H1 (cell line): ENCODE data around the gene CRKL. TPM values are rescaled to one million over a fixed set of nuclear protein-coding genes. Genes with fewer than 3 reads are reported as not detected.

Source experiments
- CTCF ChIA-PET: fragments of 300-600 bp; sonication (Branson Sonifier 250); formaldehyde crosslinking; loops from one replicate; lab custom pipeline; 2021; ENCODE audit not compliant: partially characterized antibody; lab: Charles Lee
- POLR2A ChIA-PET: fragments of 300-600 bp; sonication (Branson Sonifier 250); formaldehyde crosslinking; loops from one replicate; lab custom pipeline; 2021; ENCODE audit warnings: inconsistent platforms; ENCODE audit not compliant: partially characterized antibody; lab: Charles Lee
- DNase-seq, 2 experiments: peaks; one replicate each; pipeline versions ENCODE4 v3.0.0 to v3.0.0-alpha.2; 2010 to 2022; ENCODE audit warnings: low spot score in 2 of 2, low read depth in 1 of 2, mixed read lengths in 1 of 2
- FAIRE-seq: peaks from 2 replicates; lab custom pipeline; 2011; peaks lifted over from hg19 to GRCh38; lab: Jason Lieb, UNC
- H2AFZ ChIP-seq: 2 replicates; pipeline ENCODE4 v1.8.1; 2012; ENCODE audit warnings: low read length, inconsistent platforms
- H2AK5ac ChIP-seq: 2 replicates; pipeline ENCODE4 v1.6.1; 2013; ENCODE audit warnings: low read depth, low read length
- H2BK120ac ChIP-seq: replicated peaks from 2 replicates; pipeline ENCODE3; 2013; ENCODE audit warnings: low read depth, low read length, inconsistent platforms
- H2BK12ac ChIP-seq: 2 replicates; pipeline ENCODE4 v1.6.1; 2013; ENCODE audit warnings: low read depth, low read length
- H2BK15ac ChIP-seq: 2 replicates; pipeline ENCODE4 v1.6.1; 2013; ENCODE audit warnings: low read length
- H2BK20ac ChIP-seq: 2 replicates; pipeline ENCODE4 v1.6.1; 2013; ENCODE audit warnings: low read length
- H2BK5ac ChIP-seq: 2 replicates; pipeline ENCODE4 v1.6.1; 2013; ENCODE audit warnings: low read depth, low read length
- H3K14ac ChIP-seq: 2 replicates; pipeline ENCODE4 v1.6.1; 2013; ENCODE audit warnings: inconsistent platforms; ENCODE audit not compliant: insufficient read length
- H3K18ac ChIP-seq: 2 replicates; pipeline ENCODE4 v1.6.1; 2013; ENCODE audit warnings: low read length; ENCODE audit errors: extremely low read depth
- H3K23ac ChIP-seq: 2 replicates; pipeline ENCODE4 v1.6.1; 2013; ENCODE audit warnings: inconsistent platforms; ENCODE audit not compliant: insufficient read length
- H3K23me2 ChIP-seq: 2 replicates; pipeline ENCODE4 v1.6.1; 2013; ENCODE audit warnings: low read depth, low read length
- H3K27ac ChIP-seq: 2 replicates; pipeline ENCODE4 v1.6.1; 2011; ENCODE audit warnings: low read depth, low read length, inconsistent platforms
- H3K27me3 ChIP-seq, 4 experiments: replicated peaks in 1 of 4; 1 replicate in 1 of 4; 2 replicates in 3 of 4; pipeline versions ENCODE4 v1.6.1 to v1.8.1; 2011 to 2013; ENCODE audit warnings: low read length in 3 of 4, mild to moderate bottlenecking in 3 of 4, inconsistent platforms in 2 of 4, mixed read lengths in 2 of 4, moderate library complexity in 1 of 4; ENCODE audit not compliant: control insufficient read depth in 3 of 4, insufficient read depth in 3 of 4; ENCODE audit errors: extremely low read depth in 1 of 4
- H3K36me3 ChIP-seq, 4 experiments: 2 replicates each; pipeline versions ENCODE4 v1.6.1 to v1.8.1; 2011 to 2013; ENCODE audit warnings: mild to moderate bottlenecking in 4 of 4, low read length in 3 of 4, moderate library complexity in 2 of 4, control low read depth in 1 of 4, inconsistent platforms in 1 of 4; ENCODE audit not compliant: insufficient read depth in 4 of 4, control insufficient read depth in 2 of 4
- H3K4ac ChIP-seq: replicated peaks from 2 replicates; pipeline ENCODE3; 2013; ENCODE audit warnings: low read length, low read depth, mixed read lengths, inconsistent platforms; ENCODE audit not compliant: insufficient read length
- H3K4me1 ChIP-seq, 4 experiments: replicated peaks in 1 of 4; 1 replicate in 1 of 4; 2 replicates in 3 of 4; pipeline versions ENCODE4 v1.6.1 to v1.8.1; 2011 to 2013; ENCODE audit warnings: low read length in 3 of 4, inconsistent platforms in 2 of 4, mixed read lengths in 1 of 4; ENCODE audit not compliant: insufficient read depth in 4 of 4, control insufficient read depth in 3 of 4
- H3K4me2 ChIP-seq, 2 experiments: 2 replicates each; pipeline versions ENCODE4 v1.6.1 to v1.8.1; 2011 to 2013; ENCODE audit warnings: low read depth in 2 of 2, low read length in 2 of 2, control low read depth in 1 of 2, inconsistent platforms in 1 of 2, mild to moderate bottlenecking in 1 of 2; ENCODE audit not compliant: insufficient read depth in 1 of 2
- H3K4me3 ChIP-seq, 4 experiments: fragments of 200-600, 300-600 bp in 1 of 4; sonication (generic), shearing (Covaris generic), sonication (Bioruptor Twin) in 1 of 4; 2 replicates each; pipeline versions ENCODE4 v1.5.1 to v1.8.1; 2011 to 2016; ENCODE audit warnings: low read length in 4 of 4, low read depth in 3 of 4, control low read depth in 2 of 4, inconsistent platforms in 2 of 4, mild to moderate bottlenecking in 2 of 4, mixed read lengths in 1 of 4, moderate library complexity in 1 of 4; ENCODE audit not compliant: insufficient read depth in 2 of 4; ENCODE audit errors: extremely low read depth in 1 of 4
- H3K56ac ChIP-seq: replicated peaks from 2 replicates; pipeline ENCODE3; 2013; ENCODE audit warnings: low read depth, mild to moderate bottlenecking, mixed read lengths, low read length, inconsistent platforms; ENCODE audit not compliant: insufficient read length
- H3K79me1 ChIP-seq: 2 replicates; pipeline ENCODE4 v1.6.1; 2013; ENCODE audit warnings: low read depth, low read length, control low read depth
- H3K79me2 ChIP-seq, 2 experiments: 2 replicates each; pipeline versions ENCODE4 v1.6.1 to v1.8.1; 2012 to 2013; ENCODE audit warnings: low read length in 2 of 2, mild to moderate bottlenecking in 2 of 2, inconsistent platforms in 1 of 2; ENCODE audit not compliant: insufficient read depth in 2 of 2, control insufficient read depth in 1 of 2
- H3K9ac ChIP-seq, 4 experiments: replicated peaks in 1 of 4; 1 replicate in 1 of 4; 2 replicates in 3 of 4; pipeline versions ENCODE4 v1.6.1 to v1.8.1; 2011 to 2013; ENCODE audit warnings: low read depth in 3 of 4, low read length in 3 of 4, control low read depth in 2 of 4, mild to moderate bottlenecking in 2 of 4, moderate library complexity in 2 of 4, inconsistent platforms in 1 of 4; ENCODE audit errors: extremely low read depth in 1 of 4
- H3K9me3 ChIP-seq, 2 experiments: 2 replicates each; pipeline versions ENCODE4 v1.6.1 to v1.8.1; 2012 to 2013; ENCODE audit warnings: mild to moderate bottlenecking in 2 of 2, moderate library complexity in 2 of 2, control low read depth in 1 of 2, inconsistent platforms in 1 of 2, low read depth in 1 of 2, low read length in 1 of 2, mixed read lengths in 1 of 2; ENCODE audit not compliant: insufficient read depth in 2 of 2
- H4K20me1 ChIP-seq, 2 experiments: replicated peaks in 1 of 2; 2 replicates each; pipeline versions ENCODE3 to v1.8.1; 2011 to 2013; ENCODE audit warnings: inconsistent platforms in 2 of 2, low read length in 2 of 2, mild to moderate bottlenecking in 1 of 2; ENCODE audit not compliant: insufficient read depth in 2 of 2, control insufficient read depth in 1 of 2
- H4K5ac ChIP-seq: 2 replicates; pipeline ENCODE4 v1.6.1; 2013; ENCODE audit warnings: low read length, low read depth, mixed read lengths, inconsistent platforms; ENCODE audit not compliant: insufficient read length
- H4K8ac ChIP-seq: 2 replicates; pipeline ENCODE4 v1.8.0; 2013; ENCODE audit warnings: mild to moderate bottlenecking, moderate library complexity, low read length, inconsistent platforms; ENCODE audit not compliant: insufficient read depth; ENCODE audit errors: extremely low read depth
- H4K91ac ChIP-seq: replicated peaks from 2 replicates; pipeline ENCODE3; 2013; ENCODE audit warnings: low read length, mixed read lengths, inconsistent platforms; ENCODE audit not compliant: insufficient read length
- BCL11A ChIP-seq, 2 experiments: IDR thresholded peaks; one replicate each; pipeline ENCODE4 v1.6.1; 2011; ENCODE audit warnings: low read depth in 2 of 2, low read length in 2 of 2, mild to moderate bottlenecking in 2 of 2
- JUND ChIP-seq: IDR thresholded peaks from 2 replicates; pipeline ENCODE4 v1.6.1; 2011; ENCODE audit warnings: mild to moderate bottlenecking, improper control_type of control experiment, low read length
- KDM1A ChIP-seq: fragments of 200-600, 300-600 bp; sonication (generic); IDR thresholded peaks from 2 replicates; pipeline ENCODE4 v1.7.1; 2016; ENCODE audit warnings: mild to moderate bottlenecking, low read length, borderline replicate concordance
- NRF1 ChIP-seq: IDR thresholded peaks from 2 replicates; pipeline ENCODE4 v1.6.1; 2011; ENCODE audit warnings: mild to moderate bottlenecking, low read depth, low read length, improper control_type of control experiment
- PHF8 ChIP-seq: fragments of 200-600 bp; sonication (generic); conservative IDR thresholded peaks from 2 replicates; pipeline ENCODE4 v1.7.1; 2012; ENCODE audit warnings: low read depth, mild to moderate bottlenecking, inconsistent platforms, low read length, moderate library complexity
- POU5F1 ChIP-seq: IDR thresholded peaks from 2 replicates; pipeline ENCODE4 v1.6.1; 2011; ENCODE audit warnings: low read depth, mild to moderate bottlenecking, low read length, moderate library complexity
- RFX5 ChIP-seq: IDR thresholded peaks from 2 replicates; pipeline ENCODE4 v1.6.1; 2011; ENCODE audit warnings: low read depth, low read length, improper control_type of control experiment, borderline replicate concordance
- ZNF274 ChIP-seq: IDR thresholded peaks from 2 replicates; pipeline ENCODE4 v1.7.0; 2012; ENCODE audit warnings: low read length, borderline replicate concordance; ENCODE audit errors: extremely low read depth
- WGBS, 2 experiments: shearing (Covaris generic) in 1 of 2; methylation state at CpG; one replicate each; pipeline versions ENCODE4 v1.1.6 to v1.1.7; 2013 to 2015; ENCODE audit warnings: low lambda C conversion rate in 2 of 2, mixed read lengths in 2 of 2, inconsistent platforms in 1 of 2, low coverage in 1 of 2, missing lambda C conversion rate in 1 of 2; ENCODE audit not compliant: insufficient replicate concordance in 2 of 2, insufficient coverage in 1 of 2, insufficient read length in 1 of 2; ENCODE audit errors: extremely low coverage in 1 of 2, missing lambda C conversion rate in 1 of 2; 5-methylcytosine and 5-hydroxymethylcytosine counted together
- polyA plus RNA-seq, 7 experiments: library from polyadenylated mRNA; depleted of rRNA in 3 of 7; stranded (reverse) in 5 of 7; unstranded in 2 of 7; fragments of >200 nt in 5 of 7; fragments of 200-250 nt in 2 of 7; gene quantifications; 1 replicate in 5 of 7; 2 replicates in 1 of 7; 4 replicates in 1 of 7; pipeline versions ENCODE4 v1.2.1 to v1.2.3, GENCODE V29; 2011 to 2013; ENCODE audit warnings: missing spikeins in 2 of 7, mixed read lengths in 2 of 7
- total RNA-seq: library from RNA; stranded (reverse); fragmentation: NEBNext Ultra II Directional; extraction: Animal tissue kit (Norgen Biotek cat#: 25700); gene quantifications from 2 replicates; pipeline ENCODE4 v1.2.1, GENCODE V29; 2021
- TF ChIP-seq, protein P1 (sequence below), 3 experiments: IDR thresholded peaks; 1 replicate in 2 of 3; 2 replicates in 1 of 3; pipeline versions ENCODE4 v1.5.1 to v1.6.1; 2011; ENCODE audit warnings: low read length in 3 of 3, mild to moderate bottlenecking in 3 of 3, inconsistent platforms in 2 of 3, low read depth in 1 of 3, moderate library complexity in 1 of 3; ENCODE audit not compliant: insufficient read depth in 1 of 3; ENCODE audit errors: control extremely low read depth in 1 of 3

The CRKL gene
- total and polyA plus RNA-seq, 2 of the 8 experiments (the other 6 are each of a cell fraction or from before 2014, with no cell fraction given), result 34.5 to 94.5 TPM

DNA sequence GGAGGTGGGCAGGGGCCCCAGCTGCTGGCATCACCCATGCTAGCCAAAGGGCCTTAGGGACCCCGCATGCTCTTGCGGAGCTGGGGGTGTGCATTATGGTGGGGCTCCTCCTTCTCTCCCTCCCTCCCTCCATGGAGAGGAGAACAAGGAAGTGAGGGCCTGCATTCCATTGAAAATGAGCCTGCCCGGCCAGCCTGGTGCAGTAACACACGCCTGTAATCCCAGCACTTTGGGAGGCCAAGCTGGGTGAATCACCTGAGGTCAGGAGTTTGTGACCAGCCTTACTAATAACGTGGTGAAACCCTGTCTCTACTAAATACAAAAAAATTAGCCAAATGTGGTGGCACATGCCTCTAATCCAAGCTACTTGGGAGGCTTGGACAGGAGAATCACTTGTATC, 36.0 kb upstream of the CRKL start:
- ChIA-PET POLR2A (interaction anchor here (1.2 kb wide), 1 partner anchor 45 kb away, joined by 3 read pairs; no protein-coding TSS in a partner anchor), CTCF (interaction anchor here (1.3 to 2.6 kb wide), 2 partner anchors 15 to 77 kb away, joined by 3 to 7 read pairs; no protein-coding TSS in a partner anchor)
- H3K14ac ChIP-seq, result no peak overlapping the region
- H2AK5ac ChIP-seq, result no peak overlapping the region
- no peak overlapping the region for H2BK5ac ChIP-seq
- no peak overlapping the region for H4K91ac ChIP-seq
- H4K20me1 ChIP-seq, result no peaks in the 10 kb centered on the region
- H3K36me3 ChIP-seq, result peaks cover 0 to 6% (median 1%) of the 10 kb centered on the region in 4 experiments; a peak in 3 of 8 replicates
- H3K4me2 ChIP-seq, result no peak overlapping the region
- no peak overlapping the region for H3K4me3 ChIP-seq
- H3K9me3 ChIP-seq, result no peaks in the 10 kb centered on the region
- WGBS, 2 experiments, result 71% methylated on average over 5 of the region's 5 CpGs; no CpG with 5 or more reads in 1 of the 2 experiments
- H4K5ac ChIP-seq, result no peak overlapping the region
- H3K23me2 ChIP-seq, result peaks cover 1% of the 10 kb centered on the region; the same call in 1 of the 2 replicates
- no peaks in the 10 kb centered on the region for H3K79me1 ChIP-seq
- no peak overlapping the region for H2BK120ac ChIP-seq
- H3K9ac ChIP-seq, result no peak overlapping the region
- H3K4me1 ChIP-seq, result peaks cover 0 to 2% (median 0%) of the 10 kb centered on the region in 4 experiments; a peak in 1 of 7 replicates
- H3K23ac ChIP-seq, result no peak overlapping the region
- no peak overlapping the region for H3K18ac ChIP-seq
- no peak overlapping the region for H3K4ac ChIP-seq
- no peak overlapping the region for H4K8ac ChIP-seq
- H2BK15ac ChIP-seq, result no peak overlapping the region
- H3K27me3 ChIP-seq, result no peaks in the 10 kb centered on the region
- no peak overlapping the region for H2BK12ac ChIP-seq
- H3K56ac ChIP-seq, result no peak overlapping the region
- DNase-seq (no peak), FAIRE-seq (no peak)
- H2BK20ac ChIP-seq, result no peak overlapping the region
- H2AFZ ChIP-seq, result no peak overlapping the region
- no peaks in the 10 kb centered on the region for H3K79me2 ChIP-seq
- H3K27ac ChIP-seq, result no peak overlapping the region
- TF ChIP-seq ZNF274 (no peak), NRF1 (no peak), POU5F1 (no peak), RFX5 (no peak), BCL11A (IDR thresholded peaks at IDR 0.05; ENCODE audit: low read depth in 2 of 2, low read length in 2 of 2) (no peak), JUND (no peak), KDM1A (no peak), PHF8 (no peak)
- TF ChIP-seq, protein P1, sequence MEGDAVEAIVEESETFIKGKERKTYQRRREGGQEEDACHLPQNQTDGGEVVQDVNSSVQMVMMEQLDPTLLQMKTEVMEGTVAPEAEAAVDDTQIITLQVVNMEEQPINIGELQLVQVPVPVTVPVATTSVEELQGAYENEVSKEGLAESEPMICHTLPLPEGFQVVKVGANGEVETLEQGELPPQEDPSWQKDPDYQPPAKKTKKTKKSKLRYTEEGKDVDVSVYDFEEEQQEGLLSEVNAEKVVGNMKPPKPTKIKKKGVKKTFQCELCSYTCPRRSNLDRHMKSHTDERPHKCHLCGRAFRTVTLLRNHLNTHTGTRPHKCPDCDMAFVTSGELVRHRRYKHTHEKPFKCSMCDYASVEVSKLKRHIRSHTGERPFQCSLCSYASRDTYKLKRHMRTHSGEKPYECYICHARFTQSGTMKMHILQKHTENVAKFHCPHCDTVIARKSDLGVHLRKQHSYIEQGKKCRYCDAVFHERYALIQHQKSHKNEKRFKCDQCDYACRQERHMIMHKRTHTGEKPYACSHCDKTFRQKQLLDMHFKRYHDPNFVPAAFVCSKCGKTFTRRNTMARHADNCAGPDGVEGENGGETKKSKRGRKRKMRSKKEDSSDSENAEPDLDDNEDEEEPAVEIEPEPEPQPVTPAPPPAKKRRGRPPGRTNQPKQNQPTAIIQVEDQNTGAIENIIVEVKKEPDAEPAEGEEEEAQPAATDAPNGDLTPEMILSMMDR (IDR thresholded peaks at IDR 0.05; ENCODE audit: control extremely low read depth in 1 of 3, insufficient read depth in 1 of 3, low read depth in 1 of 3, low read length in 3 of 3), result no peak
